Keratinocyte (primary cell): ENCODE measurements around the gene CALY. TPM values are rescaled to one million over a fixed set of nuclear protein-coding genes. Genes with fewer than 3 reads are reported as not detected.

Experiments used
- DNase-seq: peaks from one replicate; pipeline ENCODE4 v3.0.0-alpha.2; 2011; ENCODE audit warnings: low read depth, missing footprints, low spot score
- FAIRE-seq: peaks from 2 replicates; lab custom pipeline; 2011; peaks lifted over from hg19 to GRCh38; lab: Jason Lieb, UNC
- H2AFZ ChIP-seq: 2 replicates; pipeline ENCODE4 v1.6.0; 2012; ENCODE audit warnings: low read length, control low read depth, inconsistent platforms; ENCODE audit not compliant: control insufficient read depth
- H3K27ac ChIP-seq: 2 replicates; pipeline ENCODE4 v1.5.1; 2011; ENCODE audit warnings: low read length; ENCODE audit not compliant: control insufficient read depth, insufficient read depth
- H3K27me3 ChIP-seq: 3 replicates; pipeline ENCODE4 v1.6.0; 2011; ENCODE audit warnings: low read length; ENCODE audit not compliant: control insufficient read depth, insufficient read depth; ENCODE audit errors: extremely low read depth
- H3K36me3 ChIP-seq, 2 experiments: 2 replicates in 1 of 2; 3 replicates in 1 of 2; pipeline ENCODE4 v1.5.1; 2011; ENCODE audit warnings: low read length in 2 of 2, mild to moderate bottlenecking in 1 of 2; ENCODE audit not compliant: control insufficient read depth in 2 of 2, insufficient read depth in 2 of 2; ENCODE audit errors: extremely low read depth in 1 of 2
- H3K4me1 ChIP-seq: 3 replicates; pipeline ENCODE4 v1.5.1; 2011; ENCODE audit warnings: low read length; ENCODE audit not compliant: control insufficient read depth, insufficient read depth; ENCODE audit errors: extremely low read depth
- H3K4me2 ChIP-seq: 3 replicates; pipeline ENCODE4 v1.6.0; 2011; ENCODE audit warnings: low read depth, low read length; ENCODE audit not compliant: control insufficient read depth, insufficient read depth; ENCODE audit errors: extremely low read depth
- H3K4me3 ChIP-seq, 3 experiments: fragments of 200-600 bp in 1 of 3; sonication (generic) in 1 of 3; 2 replicates in 2 of 3; 3 replicates in 1 of 3; pipeline ENCODE4 v1.5.1; 2011 to 2016; ENCODE audit warnings: low read length in 3 of 3, mild to moderate bottlenecking in 3 of 3, control low read depth in 2 of 3, inconsistent platforms in 1 of 3, low read depth in 1 of 3, mixed read lengths in 1 of 3, mixed run types in 1 of 3, moderate library complexity in 1 of 3; ENCODE audit not compliant: control insufficient read depth in 2 of 3, insufficient read depth in 2 of 3; ENCODE audit errors: extremely low read depth in 1 of 3
- H3K79me2 ChIP-seq: 2 replicates; pipeline ENCODE4 v1.6.0; 2012; ENCODE audit warnings: low read length; ENCODE audit not compliant: control insufficient read depth, insufficient read depth
- H3K9ac ChIP-seq: 3 replicates; pipeline ENCODE4 v1.6.0; 2011; ENCODE audit warnings: low read length; ENCODE audit not compliant: control insufficient read depth, insufficient read depth; ENCODE audit errors: extremely low read depth
- H3K9me1 ChIP-seq: 3 replicates; pipeline ENCODE4 v1.6.0; 2011; ENCODE audit warnings: low read length; ENCODE audit not compliant: control insufficient read depth, insufficient read depth; ENCODE audit errors: extremely low read depth
- H3K9me3 ChIP-seq: 2 replicates; pipeline ENCODE4 v1.5.1; 2012; ENCODE audit warnings: low read depth, low read length; ENCODE audit not compliant: control insufficient read depth
- H4K20me1 ChIP-seq: 3 replicates; pipeline ENCODE4 v1.6.0; 2011; ENCODE audit warnings: low read length; ENCODE audit not compliant: control insufficient read depth, insufficient read depth; ENCODE audit errors: extremely low read depth
- EZH2 ChIP-seq: IDR thresholded peaks from one replicate; pipeline ENCODE4 v1.6.1; 2012; ENCODE audit warnings: inconsistent platforms, mild to moderate bottlenecking, low read length, moderate library complexity
- dilution Hi-C: fragments of 300-500 bp; cut with MboI; formaldehyde crosslinking; loops from one replicate; pipeline ENCODE4 v1.7.0; 2020; ENCODE audit warnings: low sequenced_read_pairs; ENCODE audit not compliant: extremely low pct_ligation_motif_present
- polyA plus RNA-seq, 5 experiments: library from polyadenylated mRNA; depleted of rRNA in 3 of 5; stranded (reverse) in 3 of 5; stranded (forward) in 1 of 5; unstranded in 1 of 5; fragments of >200 nt; gene quantifications; 1 replicate in 1 of 5; 2 replicates in 3 of 5; 3 replicates in 1 of 5; pipeline versions ENCODE4 v1.2.1 to v1.2.3, GENCODE V29; 2011 to 2012; ENCODE audit warnings: missing spikeins in 2 of 5, low read depth in 1 of 5, low replicate concordance in 1 of 5
- TF ChIP-seq, protein P1 (sequence below), 3 experiments: IDR thresholded peaks in 1 of 3; conservative IDR thresholded peaks in 1 of 3; optimal IDR thresholded peaks in 1 of 3; 2 replicates in 2 of 3; 3 replicates in 1 of 3; pipeline versions ENCODE3 to v1.5.1; 2011; ENCODE audit warnings: low read length in 3 of 3, mild to moderate bottlenecking in 3 of 3, moderate library complexity in 2 of 3, control low read depth in 1 of 3, inconsistent platforms in 1 of 3; ENCODE audit not compliant: insufficient read depth in 2 of 3; ENCODE audit errors: extremely low read depth in 1 of 3

Gene CALY
- polyA plus RNA-seq, 1 donor (not counting 4 experiments of a cell fraction or from before 2014, with no cell fraction given): not detected

DNA sequence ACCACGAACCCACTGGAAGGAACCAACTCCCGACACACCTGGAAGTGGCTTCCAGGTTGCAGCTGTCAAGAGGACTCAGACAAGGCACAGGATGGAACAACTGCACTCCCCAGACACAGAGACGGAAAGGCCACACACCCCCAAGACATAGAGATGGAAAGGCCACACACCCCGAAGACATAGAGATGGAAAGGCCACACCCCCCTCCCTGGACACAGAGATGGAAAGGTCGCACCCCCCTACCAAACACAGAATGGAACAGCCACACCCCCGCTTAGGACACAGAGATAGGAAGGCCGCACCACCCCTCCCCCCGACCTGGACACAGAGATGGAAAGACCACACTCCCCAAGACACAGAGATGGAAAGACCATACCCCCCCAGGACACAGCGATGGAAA lies 20.4 kb downstream of the CALY start:
- dilution Hi-C loops: no loop called here
- Histone ChIP-seq H3K4me1 (no peaks in the 10 kb centered on the region), H3K9me3 (no peaks in the 10 kb centered on the region), H3K27ac (no peak overlapping the region), H3K4me2 (no peak overlapping the region), H3K4me3 (no peak overlapping the region), H2AFZ (no peak overlapping the region), H3K9me1 (no peaks in the 10 kb centered on the region), H4K20me1 (no peaks in the 10 kb centered on the region), H3K79me2 (no peaks in the 10 kb centered on the region), H3K27me3 (peaks cover 3% of the 10 kb centered on the region), H3K9ac (no peak overlapping the region), H3K36me3 (peaks cover 6 to 7% of the 10 kb centered on the region in 2 experiments)
- TF ChIP-seq, protein P1, sequence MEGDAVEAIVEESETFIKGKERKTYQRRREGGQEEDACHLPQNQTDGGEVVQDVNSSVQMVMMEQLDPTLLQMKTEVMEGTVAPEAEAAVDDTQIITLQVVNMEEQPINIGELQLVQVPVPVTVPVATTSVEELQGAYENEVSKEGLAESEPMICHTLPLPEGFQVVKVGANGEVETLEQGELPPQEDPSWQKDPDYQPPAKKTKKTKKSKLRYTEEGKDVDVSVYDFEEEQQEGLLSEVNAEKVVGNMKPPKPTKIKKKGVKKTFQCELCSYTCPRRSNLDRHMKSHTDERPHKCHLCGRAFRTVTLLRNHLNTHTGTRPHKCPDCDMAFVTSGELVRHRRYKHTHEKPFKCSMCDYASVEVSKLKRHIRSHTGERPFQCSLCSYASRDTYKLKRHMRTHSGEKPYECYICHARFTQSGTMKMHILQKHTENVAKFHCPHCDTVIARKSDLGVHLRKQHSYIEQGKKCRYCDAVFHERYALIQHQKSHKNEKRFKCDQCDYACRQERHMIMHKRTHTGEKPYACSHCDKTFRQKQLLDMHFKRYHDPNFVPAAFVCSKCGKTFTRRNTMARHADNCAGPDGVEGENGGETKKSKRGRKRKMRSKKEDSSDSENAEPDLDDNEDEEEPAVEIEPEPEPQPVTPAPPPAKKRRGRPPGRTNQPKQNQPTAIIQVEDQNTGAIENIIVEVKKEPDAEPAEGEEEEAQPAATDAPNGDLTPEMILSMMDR (optimal IDR thresholded peaks at IDR 0.05 in 1 of 3, IDR thresholded peaks at IDR 0.05 in 1 of 3, conservative IDR thresholded peaks at IDR 0.05 in 1 of 3; ENCODE audit: extremely low read depth in 1 of 3, insufficient read depth in 2 of 3, low read length in 3 of 3): no peak
- TF ChIP-seq EZH2: no peak
- FAIRE-seq (no peak), DNase-seq (no peak)

DNA sequence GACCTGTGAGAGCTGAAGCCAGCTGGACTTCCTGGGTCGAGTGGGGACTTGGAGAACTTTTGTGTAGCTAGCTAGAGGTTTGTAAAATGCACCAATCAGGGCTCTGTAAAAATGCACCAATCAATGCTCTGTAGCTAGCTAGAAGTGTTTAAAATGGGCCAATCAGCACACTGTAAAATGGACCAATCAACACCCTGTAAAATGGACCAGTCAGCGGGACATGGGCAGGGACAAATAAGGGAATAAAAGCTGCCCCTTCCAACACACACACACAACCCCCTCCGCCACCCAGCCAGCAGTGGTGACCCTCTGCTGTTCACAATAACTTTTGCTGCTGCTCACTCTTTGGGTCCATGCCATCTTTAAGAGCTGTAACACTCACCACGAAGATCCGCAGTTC lies 20.8 kb downstream of the CALY start:
- no peaks in the 10 kb centered on the region for H3K9me1 ChIP-seq
- H3K27me3 ChIP-seq: peaks cover 3% of the 10 kb centered on the region
- no peaks in the 10 kb centered on the region for H4K20me1 ChIP-seq
- no peak overlapping the region for H2AFZ ChIP-seq
- no peak overlapping the region for H3K4me3 ChIP-seq
- H3K9me3 ChIP-seq: no peaks in the 10 kb centered on the region
- dilution Hi-C loops: no loop called here
- DNase-seq (no peak), FAIRE-seq (no peak)
- TF ChIP-seq, protein P1 (optimal IDR thresholded peaks at IDR 0.05 in 1 of 3, IDR thresholded peaks at IDR 0.05 in 1 of 3, conservative IDR thresholded peaks at IDR 0.05 in 1 of 3; ENCODE audit: extremely low read depth in 1 of 3, insufficient read depth in 2 of 3, low read length in 3 of 3): no peak
- TF ChIP-seq EZH2: no peak
- H3K27ac ChIP-seq: no peak overlapping the region
- no peak overlapping the region for H3K4me2 ChIP-seq
- H3K9ac ChIP-seq: no peak overlapping the region
- no peaks in the 10 kb centered on the region for H3K79me2 ChIP-seq
- H3K4me1 ChIP-seq: no peaks in the 10 kb centered on the region
- H3K36me3 ChIP-seq: peaks cover 6 to 7% of the 10 kb centered on the region in 2 experiments
